Gastrocnemius medialis (tissue), 4 donors: Measurements from ENCODE around the gene SWT1.

Experiments used
- CTCF ChIP-seq, 5 experiments: fragments of 450-650 bp in 3 of 5; fragments of 200-600 bp in 2 of 5; sonication (generic) in 2 of 5; IDR thresholded peaks in 4 of 5; conservative IDR thresholded peaks in 1 of 5; 1 replicate in 4 of 5; 2 replicates in 1 of 5; pipeline ENCODE4 v1.5.1; 2016 to 2019; ENCODE audit warnings: antibody characterized with exemption in 5 of 5, mild to moderate bottlenecking in 3 of 5, moderate library complexity in 3 of 5
- POLR2A ChIP-seq, 2 donors: fragments of 450-650 bp; IDR thresholded peaks; one replicate each; pipeline ENCODE4 v1.6.1; 2017; ENCODE audit warnings: antibody characterized with exemption in 2 of 2, mild to moderate bottlenecking in 2 of 2, moderate library complexity in 2 of 2

DNA sequence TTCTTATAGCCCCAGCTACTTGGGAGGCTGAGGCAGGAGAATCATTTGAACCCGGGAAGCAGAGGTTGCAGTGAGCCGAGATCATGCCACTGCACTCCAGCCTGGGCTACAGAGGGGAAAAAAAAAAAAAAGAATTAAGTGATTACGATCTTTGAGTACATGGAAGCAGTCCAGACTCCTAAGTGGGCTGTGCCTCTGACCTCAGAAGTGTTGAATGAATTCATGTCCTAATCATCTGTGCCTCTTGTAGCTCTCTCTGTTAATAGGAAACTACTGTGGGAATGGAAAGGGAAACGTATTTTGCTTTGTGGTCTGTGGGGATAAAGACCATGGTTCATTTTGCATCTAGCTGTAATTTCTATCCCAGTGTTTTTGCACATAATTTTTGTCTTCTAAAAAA, 168.4 kb downstream of the SWT1 start:
- TF ChIP-seq CTCF (IDR thresholded peaks at IDR 0.05 in 4 of 5, conservative IDR thresholded peaks at IDR 0.05 in 1 of 5) (no peak), POLR2A (IDR thresholded peaks at IDR 0.05) (no peak)
